ENCODE measurements around the gene WDR37.

WDR37 gene

GRCh38 chr10:1130995-1131790, 75.0 kb downstream of the WDR37 start:
- DNase-seq: no peak

DNA sequence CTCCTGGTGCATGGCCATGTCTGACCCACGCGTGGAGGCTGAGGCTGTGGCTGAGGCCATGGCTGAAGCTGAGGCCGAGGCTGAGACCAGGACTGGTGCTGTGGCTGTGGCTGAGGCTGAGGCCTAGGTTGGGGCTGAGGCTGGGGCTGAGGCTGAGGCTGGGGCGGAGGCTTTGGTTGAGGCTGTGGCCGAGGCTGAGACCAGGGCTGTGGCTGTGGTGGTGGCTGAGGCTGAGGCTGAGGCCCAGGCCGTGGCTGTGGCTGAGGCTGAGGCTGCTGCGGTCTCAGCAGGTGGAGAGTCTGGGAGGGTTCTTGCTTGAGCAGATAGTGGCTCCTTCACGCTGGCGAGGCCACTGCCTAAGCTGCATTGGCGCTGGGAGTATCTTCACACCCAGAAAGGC, 76.4 kb downstream of the WDR37 start:
- DNase-seq: no peak

DNA sequence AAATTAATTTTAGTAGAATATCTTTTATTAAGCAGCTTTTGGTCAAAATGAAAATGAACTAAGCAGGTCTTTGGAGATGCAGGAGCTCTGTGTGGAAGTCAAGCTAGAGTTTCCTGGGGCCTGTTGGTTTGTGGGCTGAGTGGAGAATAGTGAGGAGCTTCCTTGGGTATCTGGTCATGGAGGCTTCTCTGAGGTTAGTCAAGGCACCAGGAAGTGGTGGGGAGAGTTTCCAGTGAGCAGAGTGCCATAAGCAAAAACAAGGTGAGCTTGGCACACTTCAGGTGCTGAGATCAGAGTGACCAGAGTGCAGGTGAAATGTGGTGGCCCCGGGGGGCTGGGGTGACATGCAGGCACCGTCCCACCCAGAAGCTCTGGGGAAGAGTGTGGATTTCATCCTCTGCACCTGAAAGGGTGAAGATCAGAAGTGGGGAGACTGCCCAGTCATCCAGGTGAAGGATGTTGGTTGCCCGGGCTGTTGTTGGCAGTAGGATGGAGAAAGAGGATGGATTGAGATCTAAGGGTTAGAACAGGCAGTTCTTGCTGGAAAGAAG, 77.4 kb downstream of the WDR37 start:
- no peak for DNase-seq

DNA sequence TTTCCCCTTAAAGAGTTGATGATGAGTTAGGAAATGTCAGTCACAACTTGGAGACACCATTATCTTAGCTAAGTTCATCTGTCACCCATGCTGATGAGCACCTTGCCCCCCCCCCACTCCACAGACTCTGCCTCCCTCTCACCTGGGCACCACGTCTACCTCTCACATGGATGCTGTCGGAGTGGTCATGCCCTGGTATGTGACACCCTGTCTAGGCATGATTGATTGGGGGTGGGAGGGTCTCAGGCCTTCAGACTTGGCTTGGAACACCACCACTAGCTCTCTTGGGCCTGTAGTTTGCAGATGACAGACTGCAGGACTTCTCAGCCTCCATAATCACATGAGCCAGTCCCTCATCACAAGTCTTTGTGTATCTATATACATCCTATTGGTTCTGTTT, 78.0 kb downstream of the WDR37 start:
- DNase-seq: no peak

DNA sequence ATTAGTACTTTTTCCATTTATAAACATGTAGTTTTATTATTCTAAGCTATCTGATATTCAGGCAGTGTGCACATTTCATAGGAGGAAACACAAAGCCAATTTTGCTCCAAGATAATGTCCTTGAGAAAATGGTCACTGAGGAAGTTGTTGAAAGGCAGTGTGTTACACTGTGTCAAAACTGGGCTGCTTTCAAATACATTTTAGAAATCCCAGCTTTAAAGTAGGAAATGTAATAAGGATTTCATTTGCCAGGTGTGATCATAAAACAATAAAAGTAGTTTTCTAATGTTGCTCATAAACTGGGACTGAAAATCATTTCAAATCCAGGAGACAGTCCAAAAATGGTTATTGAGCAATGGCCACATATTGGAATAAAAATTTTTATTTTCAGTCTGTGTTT, 80.1 kb downstream of the WDR37 start:
- DNase-seq: no peak

GRCh38 chr10:1137499-1138163, 81.4 kb downstream of the WDR37 start:
- DNase-seq: no peak

DNA sequence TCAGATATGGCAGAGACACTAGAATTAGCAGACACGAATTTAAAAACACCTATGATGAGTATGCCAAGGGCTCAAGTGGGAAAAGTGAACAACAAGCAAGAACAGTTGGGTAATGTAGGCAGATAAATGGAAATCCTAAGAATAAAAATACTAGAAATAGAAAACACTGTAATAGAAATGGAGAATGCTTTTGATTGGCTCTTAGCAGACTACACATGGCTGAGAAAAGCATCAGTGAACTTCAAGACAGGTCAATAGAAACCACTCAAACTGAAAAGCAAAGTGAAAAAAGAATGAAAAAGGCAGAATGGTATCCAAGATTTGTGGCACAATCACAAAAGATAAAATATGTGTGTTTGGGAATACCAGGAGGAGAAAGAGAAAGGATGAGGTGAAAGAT, 82.3 kb downstream of the WDR37 start:
- DNase-seq: no peak

- no peak for DNase-seq
These were observed 85.1 kb downstream of the WDR37 start for GRCh38 chr10:1141261-1141660.

DNA sequence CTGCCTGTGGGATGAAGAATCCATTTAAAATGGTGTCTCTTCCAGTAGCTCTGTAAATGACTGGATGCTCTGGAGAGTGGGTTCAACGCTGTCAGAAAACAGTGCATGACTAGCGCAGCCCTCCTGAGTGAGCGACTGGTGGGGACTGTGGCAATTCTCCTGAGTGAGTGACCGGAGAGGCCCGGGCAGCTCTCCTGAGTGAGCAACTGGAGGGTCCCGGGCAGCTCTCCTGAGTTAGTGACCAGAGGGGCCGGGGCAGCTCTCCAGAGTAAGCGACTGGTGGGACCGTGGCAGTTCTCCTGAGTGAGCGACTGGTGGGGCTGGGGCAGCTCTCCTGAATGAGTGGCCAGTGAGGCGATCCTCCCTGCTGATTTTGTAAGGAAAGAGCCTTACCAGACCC, 85.5 kb downstream of the WDR37 start:
- DNase-seq: no peak

DNA sequence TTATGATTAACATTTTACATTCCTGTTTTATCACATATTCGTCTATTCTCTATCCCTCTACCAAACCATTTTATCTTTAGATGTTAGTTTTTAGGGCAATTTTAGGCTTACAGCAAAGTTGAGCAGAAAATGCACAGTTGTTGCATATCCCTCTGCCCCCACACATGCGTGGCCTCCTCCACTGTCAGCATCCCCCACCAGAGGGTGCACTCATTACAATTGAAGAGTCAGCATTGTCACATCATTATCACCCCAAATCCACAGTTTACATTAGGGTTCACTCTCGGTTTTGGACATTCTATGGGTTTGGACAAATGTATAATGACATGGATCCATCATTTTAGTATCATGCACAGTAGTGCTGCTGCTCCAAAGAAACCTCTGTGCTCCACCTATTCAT, 86.4 kb downstream of the WDR37 start:
- no peak for DNase-seq

DNA sequence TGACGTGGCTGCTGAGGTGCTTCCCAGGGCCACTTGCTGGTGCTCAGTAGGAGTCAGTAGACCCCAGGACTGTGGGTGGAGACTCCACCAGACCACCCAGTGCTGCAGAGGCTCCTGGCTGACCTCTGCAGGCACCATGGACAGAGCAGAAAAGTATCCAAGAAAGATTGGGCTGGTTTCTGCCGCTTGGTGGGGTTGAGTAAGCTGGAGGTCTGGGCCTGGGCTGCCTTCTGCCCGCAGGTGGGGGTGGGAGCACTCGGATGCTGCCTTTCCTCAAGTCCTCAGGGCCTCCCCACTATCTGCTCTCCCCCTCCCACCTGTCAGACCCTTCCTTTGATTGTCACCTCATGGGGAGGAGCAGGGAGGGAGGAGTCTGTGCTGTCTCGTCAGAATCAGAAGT, 91.6 kb downstream of the WDR37 start:
- no peak for DNase-seq

DNA sequence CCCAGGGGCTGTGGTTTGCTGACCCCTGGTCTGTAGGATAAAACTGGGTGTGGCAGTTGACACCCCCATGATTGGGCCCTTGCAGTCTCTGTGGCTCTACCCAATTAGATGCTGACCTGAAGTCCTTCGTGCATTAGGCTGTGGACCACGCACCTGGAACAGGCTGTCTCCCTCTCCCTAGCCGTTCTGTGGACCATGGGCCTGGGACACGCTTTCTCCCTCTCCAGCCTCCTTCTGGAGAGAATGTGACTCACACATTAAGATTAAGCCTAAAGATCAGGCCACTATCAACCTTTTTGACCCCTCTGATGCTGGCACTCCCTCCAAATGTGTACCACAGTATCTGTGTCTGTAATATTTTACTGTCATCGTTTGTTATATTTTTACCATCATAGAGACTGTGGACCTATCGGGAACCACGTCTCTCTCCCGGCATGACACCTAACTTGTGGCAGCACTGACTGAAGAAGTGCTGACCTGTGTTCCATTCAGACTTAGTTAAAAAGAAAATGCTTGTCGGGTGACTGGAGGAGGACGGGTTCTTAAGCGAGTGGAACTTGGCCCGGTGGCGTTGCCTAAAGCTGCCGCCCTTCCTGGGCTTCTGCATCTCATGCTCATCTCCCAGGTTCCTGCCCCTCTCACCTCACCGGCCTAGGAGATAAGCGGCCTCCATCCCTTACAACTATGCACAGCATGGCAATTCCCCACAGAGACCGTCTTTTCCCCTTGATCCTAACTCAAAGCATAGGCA, 92.8 kb downstream of the WDR37 start:
- no peak for DNase-seq

DNA sequence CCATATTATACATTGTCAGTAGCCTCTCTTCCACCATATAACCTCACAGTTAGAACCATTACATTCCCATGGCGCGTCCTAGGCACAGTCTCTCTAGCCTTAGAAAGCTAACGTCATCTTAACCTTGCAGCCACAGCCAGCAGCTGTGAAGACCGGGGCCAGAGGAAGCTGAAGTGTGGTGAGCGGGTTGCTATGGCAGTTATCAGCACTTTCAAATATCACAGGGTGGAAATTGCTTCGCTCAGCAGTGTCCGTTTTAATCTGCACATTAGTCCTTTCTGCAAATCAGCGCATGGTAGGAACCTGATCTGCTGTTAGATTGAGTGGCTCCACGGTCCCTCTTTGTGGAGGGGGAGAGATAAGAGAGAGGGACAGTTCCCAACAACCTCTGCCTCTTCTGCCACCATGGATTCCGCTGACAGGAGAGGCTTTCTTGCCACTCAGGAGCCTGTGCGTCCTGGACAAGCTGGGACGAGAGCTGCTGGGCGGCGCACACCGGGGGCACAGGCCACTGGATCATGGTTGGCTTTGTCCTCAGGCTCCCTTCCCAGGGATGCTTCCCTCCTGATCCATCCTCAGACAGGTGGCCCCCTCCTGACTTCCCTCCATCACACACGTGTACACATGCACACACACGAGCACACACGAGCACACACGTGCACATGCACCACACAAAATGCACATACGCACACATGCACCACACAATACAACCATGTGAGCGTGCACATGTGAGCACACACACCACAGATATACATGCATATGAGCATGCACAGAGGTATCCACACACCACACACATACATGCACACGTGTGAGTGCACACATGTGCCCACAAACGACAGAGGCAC, 93.8 kb downstream of the WDR37 start:
- peak; percentile 44 to 49 for DNase-seq

DNA sequence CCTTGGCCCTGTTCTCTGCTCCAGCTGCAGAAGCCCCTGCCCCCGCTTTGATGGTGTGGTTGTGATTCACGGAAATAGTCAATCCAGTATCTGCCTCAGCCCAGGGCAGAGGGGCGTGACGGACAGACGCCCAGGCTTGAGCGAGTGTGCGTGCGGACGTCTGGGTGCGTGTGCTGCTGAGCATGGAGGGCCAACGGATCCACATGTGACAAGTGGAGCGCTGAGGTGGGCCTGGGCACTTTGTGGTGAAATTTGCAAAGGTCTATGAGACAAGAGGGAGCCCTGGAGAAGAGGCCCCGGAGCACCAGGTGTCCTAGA, 94.4 kb downstream of the WDR37 start:
- no peak for DNase-seq

DNA sequence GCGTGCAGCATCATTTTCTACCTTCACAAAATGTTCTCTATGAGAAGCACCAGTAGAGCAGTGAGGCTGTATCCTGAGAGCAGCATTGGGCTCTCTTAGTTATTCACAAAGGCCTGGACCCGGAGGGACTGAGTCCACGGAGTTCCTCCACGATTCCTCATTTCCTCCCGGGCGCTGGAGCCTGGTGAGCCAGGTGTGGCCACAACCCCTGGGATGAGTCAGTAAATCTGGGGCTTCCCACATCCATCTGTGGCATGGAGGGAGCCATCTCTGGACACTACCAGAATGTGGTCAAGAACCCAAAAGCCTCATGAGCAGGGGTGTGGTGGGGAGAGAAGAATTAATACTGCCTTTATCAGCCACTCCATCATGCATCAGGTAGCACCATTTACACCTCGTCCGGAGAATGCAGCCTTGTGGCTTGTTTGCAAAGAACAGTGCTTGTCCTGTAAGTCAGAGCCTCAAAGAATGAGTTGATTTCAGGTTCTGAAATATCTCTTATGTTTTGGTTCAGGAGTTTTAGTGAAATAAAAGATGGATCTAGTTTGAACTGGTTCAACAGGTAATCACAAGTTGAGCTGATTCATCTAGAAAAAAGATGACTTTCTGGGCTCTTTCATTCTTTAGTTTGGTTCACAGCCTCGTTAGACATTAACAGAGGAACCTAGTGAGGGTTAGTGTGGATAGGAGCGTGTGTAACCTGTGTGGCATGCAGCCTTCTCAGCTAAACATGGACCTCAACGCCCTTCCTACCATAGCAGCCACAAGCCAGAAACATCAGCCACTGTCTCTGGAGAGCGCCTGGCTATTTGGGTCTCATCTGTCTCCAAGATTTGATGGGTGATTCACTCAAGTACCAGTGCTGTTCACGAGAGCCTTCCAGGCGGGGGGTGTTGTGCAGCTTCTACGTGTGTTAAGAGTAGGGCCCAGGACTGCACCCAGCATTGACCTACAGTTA, 95.2 kb downstream of the WDR37 start:
- DNase-seq: no peak

- no peak for DNase-seq
These were observed 96.4 kb downstream of the WDR37 start for GRCh38 chr10:1152386-1153250.

- DNase-seq: no peak
These were observed 97.1 kb downstream of the WDR37 start for GRCh38 chr10:1153251-1153763.

GRCh38 chr10:1153805-1154351, 97.7 kb downstream of the WDR37 start:
- DNase-seq: no peak

DNA sequence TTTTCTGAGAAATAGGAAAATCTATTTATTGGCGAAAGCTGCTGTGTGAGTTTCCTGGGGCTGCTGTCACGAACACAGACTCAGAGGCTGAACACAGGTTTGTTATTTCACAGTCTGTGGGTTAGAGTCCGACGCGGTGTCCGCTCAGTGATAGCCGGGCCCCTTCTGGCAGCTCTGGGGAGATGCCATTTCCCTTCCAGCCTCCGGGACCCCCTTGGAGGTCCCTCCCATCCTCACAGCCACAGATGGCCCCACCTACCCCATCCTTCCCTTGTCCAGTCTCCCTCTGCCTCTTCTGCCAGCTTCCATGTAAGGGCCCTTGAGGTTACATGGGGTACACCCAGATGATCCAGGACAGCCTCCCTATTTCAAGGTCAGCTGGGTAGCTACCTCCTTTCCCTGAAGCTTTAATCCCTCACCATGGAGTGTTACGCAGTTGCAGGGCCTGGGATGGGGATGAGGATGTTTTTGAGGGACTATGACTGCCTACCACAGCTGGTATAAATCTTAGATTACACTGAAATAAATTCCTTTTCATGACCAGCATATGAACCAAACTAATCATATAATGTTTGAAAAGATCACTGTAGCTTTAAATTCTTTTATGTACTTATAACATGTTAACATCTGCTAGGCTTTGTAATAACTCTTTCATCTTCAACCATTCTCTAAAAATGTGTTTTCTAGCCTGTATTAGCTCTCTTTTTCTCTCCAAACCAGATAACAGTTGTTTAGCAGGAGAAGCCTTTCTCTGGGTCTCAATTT, 98.5 kb downstream of the WDR37 start:
- DNase-seq: no peak
